BLaER1 (cell line): ENCODE data around the gene PGM1.

Experiments
- H3K27ac ChIP-seq: shearing (Covaris generic); formaldehyde crosslinking; 2 replicates; pipeline ENCODE4 v1.8.1; 2022
- H3K27me3 ChIP-seq: shearing (Covaris generic); formaldehyde crosslinking; 2 replicates; pipeline ENCODE4 v1.8.1; 2022
- H3K36me3 ChIP-seq: shearing (Covaris generic); formaldehyde crosslinking; 2 replicates; pipeline ENCODE4 v1.8.1; 2022
- H3K4me1 ChIP-seq: shearing (Covaris generic); formaldehyde crosslinking; 2 replicates; pipeline ENCODE4 v1.8.1; 2022
- H3K4me2 ChIP-seq: shearing (Covaris generic); formaldehyde crosslinking; 2 replicates; pipeline ENCODE4 v1.8.1; 2022
- H3K4me3 ChIP-seq: shearing (Covaris generic); formaldehyde crosslinking; 2 replicates; pipeline ENCODE4 v1.8.1; 2022
- H3K9ac ChIP-seq: shearing (Covaris generic); formaldehyde crosslinking; 2 replicates; pipeline ENCODE4 v1.8.1; 2022
- H3K9me3 ChIP-seq: shearing (Covaris generic); formaldehyde crosslinking; 2 replicates; pipeline ENCODE4 v1.8.1; 2022
- H4K20me1 ChIP-seq: shearing (Covaris generic); formaldehyde crosslinking; 2 replicates; pipeline ENCODE4 v1.8.1; 2022
- Cebpa-rat ChIP-seq: shearing (Covaris generic); IDR thresholded peaks from 2 replicates; pipeline ENCODE4 v1.8.1; 2022

Gene PGM1

DNA sequence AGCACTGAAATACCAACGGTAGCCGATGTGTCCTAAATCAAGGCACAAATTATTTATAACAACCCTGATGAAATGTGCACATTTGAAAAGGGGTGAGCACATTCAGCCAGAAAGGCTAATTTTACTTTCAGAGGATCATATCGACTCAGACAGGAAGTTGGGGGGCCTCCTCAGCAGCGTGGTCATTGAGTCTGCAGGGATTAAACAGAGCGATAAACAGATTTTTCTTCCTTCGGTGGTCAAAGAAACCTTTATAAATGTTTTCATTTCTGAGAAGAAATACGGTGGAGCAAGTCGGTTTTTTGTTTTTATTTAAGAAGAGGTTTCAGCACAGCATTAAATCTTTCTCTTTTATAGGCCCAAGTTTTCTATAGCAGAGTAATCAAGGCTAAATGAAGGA lies 45.7 kb downstream of the PGM1 start:
- 0 out of 2 replicates have a peak, but pooled peaks cover 5% of the 10 kb centered on the region for H3K4me1 ChIP-seq
- H3K27me3 ChIP-seq: no peaks in the 10 kb centered on the region
- peaks cover 86% of the 10 kb centered on the region for H3K36me3 ChIP-seq
- TF ChIP-seq Cebpa-rat: no peak
- no peak overlapping the region for H3K4me3 ChIP-seq
- no peak overlapping the region for H3K4me2 ChIP-seq
- no peak overlapping the region for H3K9ac ChIP-seq
- no peaks in the 10 kb centered on the region for H4K20me1 ChIP-seq
- H3K9me3 ChIP-seq: no peaks in the 10 kb centered on the region
- H3K27ac ChIP-seq: no peak overlapping the region

DNA sequence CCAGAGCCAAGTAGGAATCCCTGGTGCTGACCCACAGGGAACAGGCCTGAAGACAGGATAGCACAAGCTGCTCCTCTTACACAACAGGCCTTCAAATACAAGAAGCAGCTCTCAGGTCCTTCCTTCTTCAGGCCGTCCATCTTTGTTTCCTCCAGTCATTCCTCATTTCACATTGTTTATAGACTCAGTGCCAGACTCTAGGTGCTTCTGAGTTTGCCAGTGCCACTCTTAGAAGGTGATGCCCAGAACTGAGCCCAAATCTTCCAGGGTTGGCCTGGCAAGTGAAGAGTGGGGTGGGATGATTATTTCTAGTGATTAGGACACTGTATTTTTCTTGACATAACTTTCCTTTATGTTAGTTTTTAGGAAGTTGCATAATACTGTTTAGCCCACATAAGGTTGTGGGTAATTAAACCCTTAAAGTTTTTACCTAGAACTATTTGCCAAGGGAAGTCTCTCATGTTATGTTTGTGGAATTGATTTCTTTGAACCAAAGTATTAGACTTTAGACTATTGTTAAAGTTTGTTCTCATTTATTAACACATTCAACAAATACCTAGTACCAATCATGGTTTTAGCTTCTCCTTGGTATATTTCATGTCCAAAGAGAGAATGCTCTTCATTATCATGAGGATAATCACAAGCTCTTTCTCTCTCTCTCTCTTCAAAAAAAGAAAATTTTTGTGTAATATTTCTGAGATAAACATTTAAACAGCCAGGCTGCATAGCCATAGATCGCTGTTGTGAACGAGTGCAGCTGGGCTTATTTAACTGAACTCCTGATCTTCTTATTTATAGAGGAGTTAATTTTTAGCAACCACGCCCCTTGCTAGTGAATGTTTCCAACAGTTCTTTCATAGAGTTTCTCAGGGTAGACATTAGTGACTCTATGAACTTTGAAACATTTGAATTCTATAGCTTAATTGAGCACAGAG lies 47.7 kb downstream of the PGM1 start:
- H3K4me3 ChIP-seq: no peak overlapping the region
- H3K4me2 ChIP-seq: no peak overlapping the region
- H3K9ac ChIP-seq: no peak overlapping the region
- peaks cover 73% of the 10 kb centered on the region for H3K36me3 ChIP-seq
- H3K9me3 ChIP-seq: peaks cover 4% of the 10 kb centered on the region; the same call in 1 of the 2 replicates
- H4K20me1 ChIP-seq: no peaks in the 10 kb centered on the region
- H3K4me1 ChIP-seq: 0 out of 2 replicates have a peak, but pooled peaks cover 5% of the 10 kb centered on the region
- no peak for TF ChIP-seq Cebpa-rat
- H3K27me3 ChIP-seq: no peaks in the 10 kb centered on the region
- H3K27ac ChIP-seq: no peak overlapping the region

DNA sequence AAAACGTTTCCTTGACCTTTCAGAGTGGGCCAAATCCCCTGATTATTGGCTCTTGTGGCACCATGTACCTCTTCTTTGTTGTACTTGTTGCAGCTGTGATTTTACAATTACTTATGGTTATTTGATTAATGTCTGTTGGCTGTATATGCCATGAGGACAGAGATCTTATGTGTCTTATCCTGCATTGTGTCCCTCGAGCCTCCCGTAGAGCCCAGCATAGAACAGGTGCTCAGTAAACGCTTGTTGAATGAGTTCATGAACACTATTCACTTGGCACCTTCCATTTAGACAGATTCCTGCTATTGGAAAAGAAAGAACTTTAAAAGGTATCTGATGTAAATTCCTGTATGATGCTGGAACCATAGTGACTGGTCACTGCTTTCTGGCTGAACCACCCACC lies 48.4 kb downstream of the PGM1 start:
- no peaks in the 10 kb centered on the region for H3K27me3 ChIP-seq
- H3K27ac ChIP-seq: no peak overlapping the region
- H3K4me3 ChIP-seq: no peak overlapping the region
- no peak overlapping the region for H3K9ac ChIP-seq
- no peak overlapping the region for H3K4me2 ChIP-seq
- H3K36me3 ChIP-seq: peaks cover 66% of the 10 kb centered on the region
- no peak for TF ChIP-seq Cebpa-rat
- peaks cover 7% of the 10 kb centered on the region; the same call in 1 of the 2 replicates for H3K9me3 ChIP-seq
- no peaks in the 10 kb centered on the region for H4K20me1 ChIP-seq
- 0 out of 2 replicates have a peak, but pooled peaks cover 5% of the 10 kb centered on the region for H3K4me1 ChIP-seq

DNA sequence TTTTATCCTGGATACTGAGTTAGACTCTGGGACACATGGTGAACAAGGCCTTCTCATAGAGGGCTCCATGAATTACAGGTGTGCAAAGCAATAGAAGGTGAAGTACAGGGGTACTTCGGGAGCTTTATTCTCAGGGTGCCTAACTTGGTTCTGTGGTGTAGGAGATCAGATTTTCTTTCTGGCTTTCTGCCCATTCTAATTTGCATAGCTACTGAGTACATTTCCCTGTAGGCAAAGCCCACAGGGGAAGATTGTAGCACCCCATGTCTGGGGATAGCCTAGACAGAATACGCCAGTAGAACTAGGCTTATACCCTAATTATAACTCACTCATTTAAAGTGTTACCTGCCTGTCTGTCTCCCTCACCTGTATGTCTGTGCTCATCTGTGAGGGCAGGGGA lies 49.7 kb downstream of the PGM1 start:
- Histone ChIP-seq H3K36me3 (peaks cover 55% of the 10 kb centered on the region), H4K20me1 (no peaks in the 10 kb centered on the region), H3K9ac (no peak overlapping the region), H3K4me2 (no peak overlapping the region), H3K27ac (no peak overlapping the region), H3K9me3 (peaks cover 7% of the 10 kb centered on the region; the same call in 1 of the 2 replicates), H3K27me3 (no peaks in the 10 kb centered on the region), H3K4me3 (no peak overlapping the region), H3K4me1 (0 out of 2 replicates have a peak, but pooled peaks cover 5% of the 10 kb centered on the region)
- no peak for TF ChIP-seq Cebpa-rat

DNA sequence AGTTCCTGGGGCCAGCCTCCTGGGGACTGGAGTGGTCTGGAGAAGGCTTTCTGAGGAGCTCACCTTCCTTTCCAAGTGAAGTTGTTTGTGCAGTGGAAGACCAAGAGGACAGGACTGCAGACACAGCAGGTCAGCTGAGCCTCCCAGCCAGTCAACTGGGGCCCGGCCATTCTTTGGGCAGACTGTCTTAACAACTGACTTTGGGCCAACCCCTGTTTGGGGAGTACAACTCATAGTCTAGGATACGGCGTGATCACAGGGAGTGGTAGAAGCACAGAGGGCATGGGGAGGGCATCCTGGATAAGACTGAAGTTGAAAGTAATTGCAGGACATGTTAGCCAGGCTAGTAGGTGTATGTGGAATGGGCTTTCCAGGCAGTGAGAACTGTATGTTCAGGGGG lies 50.3 kb downstream of the PGM1 start:
- H3K36me3 ChIP-seq: peaks cover 55% of the 10 kb centered on the region
- H3K9me3 ChIP-seq: peaks cover 7% of the 10 kb centered on the region; the same call in 1 of the 2 replicates
- no peak overlapping the region for H3K4me3 ChIP-seq

DNA sequence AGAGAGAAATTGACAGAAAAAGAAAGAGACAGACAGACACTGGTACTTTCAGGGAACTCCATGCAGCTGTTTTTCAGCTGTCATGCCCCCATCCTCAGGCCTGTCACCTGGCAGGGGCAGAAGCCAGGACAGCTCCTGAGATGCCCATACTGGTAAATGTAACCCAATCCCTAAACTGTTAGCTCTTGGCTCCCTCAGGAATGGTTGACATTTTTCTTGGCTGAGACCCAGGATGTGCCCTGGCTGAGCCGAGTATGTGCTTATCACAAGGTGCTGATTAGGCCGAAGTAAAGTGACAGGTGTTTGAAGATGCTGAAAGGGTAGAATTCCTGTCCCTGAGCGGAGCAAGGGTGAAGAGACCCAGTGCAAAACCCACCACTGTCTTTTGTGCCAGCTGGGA lies 50.7 kb downstream of the PGM1 start:
- no peak overlapping the region for H3K27ac ChIP-seq
- no peaks in the 10 kb centered on the region for H4K20me1 ChIP-seq
- H3K9ac ChIP-seq: no peak overlapping the region
- no peak overlapping the region for H3K4me3 ChIP-seq
- H3K4me1 ChIP-seq: no peaks in the 10 kb centered on the region
- peaks cover 54% of the 10 kb centered on the region for H3K36me3 ChIP-seq
- H3K4me2 ChIP-seq: no peak overlapping the region
- no peaks in the 10 kb centered on the region for H3K27me3 ChIP-seq
- TF ChIP-seq Cebpa-rat: no peak
- peaks cover 7% of the 10 kb centered on the region; the same call in 1 of the 2 replicates for H3K9me3 ChIP-seq

More for the DNA sequence above, 50.3 kb downstream of the PGM1 start:
- H3K27me3 ChIP-seq: no peaks in the 10 kb centered on the region
- no peak overlapping the region for H3K27ac ChIP-seq
- no peak for TF ChIP-seq Cebpa-rat
- H3K4me2 ChIP-seq: no peak overlapping the region
- no peak overlapping the region for H3K9ac ChIP-seq
- H3K4me1 ChIP-seq: 0 out of 2 replicates have a peak, but pooled peaks cover 3% of the 10 kb centered on the region
- no peaks in the 10 kb centered on the region for H4K20me1 ChIP-seq

DNA sequence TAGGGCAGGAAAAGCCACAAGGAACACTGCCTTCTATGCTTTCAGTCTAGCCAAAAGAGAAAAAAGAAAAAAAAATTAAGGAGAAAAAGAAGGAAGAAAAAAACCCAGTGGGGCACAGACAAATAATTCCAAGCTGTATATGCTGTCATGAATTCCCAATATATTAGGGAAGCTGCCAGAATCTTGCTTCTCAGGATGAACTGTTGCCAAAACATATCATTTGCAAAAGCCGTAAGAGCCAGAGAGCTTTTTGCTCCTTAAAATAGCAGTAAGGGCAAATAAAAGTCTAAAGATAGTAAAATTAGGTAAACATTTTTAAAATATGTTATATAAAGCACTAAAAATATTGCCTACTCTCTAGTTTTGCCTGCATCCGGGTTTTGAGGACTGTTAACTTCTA lies 52.1 kb downstream of the PGM1 start:
- no peaks in the 10 kb centered on the region for H3K4me1 ChIP-seq
- H3K4me2 ChIP-seq: no peak overlapping the region
- no peak for TF ChIP-seq Cebpa-rat
- H3K4me3 ChIP-seq: no peak overlapping the region
- H3K36me3 ChIP-seq: peaks cover 49% of the 10 kb centered on the region
- no peak overlapping the region for H3K9ac ChIP-seq
- no peaks in the 10 kb centered on the region for H4K20me1 ChIP-seq
- no peaks in the 10 kb centered on the region for H3K27me3 ChIP-seq
- H3K9me3 ChIP-seq: peaks cover 7% of the 10 kb centered on the region; the same call in 1 of the 2 replicates
- H3K27ac ChIP-seq: no peak overlapping the region

DNA sequence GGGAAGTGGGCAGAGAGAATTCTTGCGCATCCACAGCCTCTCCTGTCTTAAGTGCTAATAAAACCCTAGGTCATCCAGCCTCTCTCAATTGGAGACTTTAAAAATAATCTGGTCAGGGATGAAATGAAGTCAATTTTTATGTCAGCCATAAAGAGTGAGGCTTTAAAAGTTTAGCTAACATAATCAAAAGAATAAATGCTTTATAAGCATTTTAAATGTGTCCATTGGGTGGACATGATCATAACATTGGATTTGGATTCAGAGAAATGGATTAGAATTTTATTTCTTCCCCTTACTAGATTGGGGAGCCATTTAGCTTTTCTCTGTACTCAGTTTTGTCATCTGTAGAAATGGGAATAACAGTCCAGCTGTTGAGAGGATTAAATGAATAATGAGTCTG lies 55.5 kb downstream of the PGM1 start:
- H4K20me1 ChIP-seq: no peaks in the 10 kb centered on the region
- H3K9me3 ChIP-seq: peaks cover 7% of the 10 kb centered on the region; the same call in 1 of the 2 replicates
- H3K27me3 ChIP-seq: no peaks in the 10 kb centered on the region
- H3K9ac ChIP-seq: no peak overlapping the region
- TF ChIP-seq Cebpa-rat: no peak
- no peak overlapping the region for H3K27ac ChIP-seq
- no peak overlapping the region for H3K4me2 ChIP-seq
- H3K4me1 ChIP-seq: no peaks in the 10 kb centered on the region
- no peak overlapping the region for H3K4me3 ChIP-seq
- H3K36me3 ChIP-seq: peaks cover 56% of the 10 kb centered on the region

DNA sequence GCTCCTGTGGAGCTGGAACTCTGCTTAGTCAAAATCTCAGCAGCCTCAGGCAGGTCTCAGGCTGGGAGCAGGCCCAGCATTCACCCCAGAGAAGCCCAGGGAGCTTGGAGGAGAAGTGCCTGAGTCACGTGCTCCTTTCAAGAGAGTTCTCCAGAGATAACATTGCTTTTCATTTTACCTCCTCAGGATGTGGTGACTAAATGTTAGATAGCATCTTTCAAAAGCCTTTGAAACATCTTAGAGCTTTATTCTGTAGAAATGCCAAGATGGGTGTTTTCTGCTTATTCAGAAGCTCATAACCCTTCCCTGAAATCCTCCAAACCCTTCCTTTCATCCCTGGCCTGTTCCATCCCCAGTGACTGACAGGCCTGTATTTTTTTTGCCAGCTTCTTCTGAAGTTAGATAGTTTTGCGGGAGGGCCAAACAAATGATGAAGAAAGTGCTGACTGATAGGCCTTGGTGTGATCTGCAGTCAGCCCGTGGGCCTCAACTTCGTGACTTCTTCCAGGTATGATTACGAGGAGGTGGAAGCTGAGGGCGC lies 58.0 kb downstream of the PGM1 start:
- Histone ChIP-seq H3K27me3 (no peaks in the 10 kb centered on the region), H3K9me3 (no peaks in the 10 kb centered on the region), H3K9ac (no peak overlapping the region), H3K4me1 (no peaks in the 10 kb centered on the region), H3K36me3 (peaks cover 75% of the 10 kb centered on the region), H3K27ac (no peak overlapping the region), H4K20me1 (no peaks in the 10 kb centered on the region), H3K4me3 (no peak overlapping the region), H3K4me2 (no peak overlapping the region)
- no peak for TF ChIP-seq Cebpa-rat

DNA sequence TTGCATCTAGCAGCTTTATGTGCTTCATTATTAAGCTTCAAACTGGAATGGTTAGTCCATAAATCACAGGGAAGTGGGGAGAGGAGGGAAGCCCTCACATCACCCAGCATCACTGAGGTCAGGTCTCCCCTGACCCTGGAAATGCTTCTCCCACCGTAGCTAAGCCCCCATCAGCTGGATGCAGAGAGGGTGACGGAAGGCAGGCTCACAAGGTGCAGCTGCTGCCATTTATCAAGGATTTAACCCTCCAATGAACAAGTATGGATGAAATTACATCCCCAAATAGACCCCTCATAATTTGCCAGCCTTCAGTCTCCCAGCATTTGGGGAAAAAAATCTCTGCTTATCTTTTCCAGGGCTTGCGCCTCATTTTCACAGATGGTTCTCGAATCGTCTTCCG lies 60.8 kb downstream of the PGM1 start:
- H3K9ac ChIP-seq: no peak overlapping the region
- H3K4me1 ChIP-seq: no peaks in the 10 kb centered on the region
- no peaks in the 10 kb centered on the region for H3K9me3 ChIP-seq
- no peak for TF ChIP-seq Cebpa-rat
- no peaks in the 10 kb centered on the region for H3K27me3 ChIP-seq
- no peaks in the 10 kb centered on the region for H4K20me1 ChIP-seq
- H3K36me3 ChIP-seq: peaks cover 71% of the 10 kb centered on the region
- H3K4me3 ChIP-seq: no peak overlapping the region
- H3K4me2 ChIP-seq: no peak overlapping the region
- no peak overlapping the region for H3K27ac ChIP-seq
